Fibroblast of upper back skin (primary cell): ENCODE results near the gene ROR2.

Experiments used
- DNase-seq: peaks from one replicate; pipeline ENCODE4 v3.0.0-alpha.2; 2013

Gene ROR2

GRCh38 chr9:91768507-91768906 is 181.5 kb downstream of the ROR2 start:
- no peak for DNase-seq

DNA sequence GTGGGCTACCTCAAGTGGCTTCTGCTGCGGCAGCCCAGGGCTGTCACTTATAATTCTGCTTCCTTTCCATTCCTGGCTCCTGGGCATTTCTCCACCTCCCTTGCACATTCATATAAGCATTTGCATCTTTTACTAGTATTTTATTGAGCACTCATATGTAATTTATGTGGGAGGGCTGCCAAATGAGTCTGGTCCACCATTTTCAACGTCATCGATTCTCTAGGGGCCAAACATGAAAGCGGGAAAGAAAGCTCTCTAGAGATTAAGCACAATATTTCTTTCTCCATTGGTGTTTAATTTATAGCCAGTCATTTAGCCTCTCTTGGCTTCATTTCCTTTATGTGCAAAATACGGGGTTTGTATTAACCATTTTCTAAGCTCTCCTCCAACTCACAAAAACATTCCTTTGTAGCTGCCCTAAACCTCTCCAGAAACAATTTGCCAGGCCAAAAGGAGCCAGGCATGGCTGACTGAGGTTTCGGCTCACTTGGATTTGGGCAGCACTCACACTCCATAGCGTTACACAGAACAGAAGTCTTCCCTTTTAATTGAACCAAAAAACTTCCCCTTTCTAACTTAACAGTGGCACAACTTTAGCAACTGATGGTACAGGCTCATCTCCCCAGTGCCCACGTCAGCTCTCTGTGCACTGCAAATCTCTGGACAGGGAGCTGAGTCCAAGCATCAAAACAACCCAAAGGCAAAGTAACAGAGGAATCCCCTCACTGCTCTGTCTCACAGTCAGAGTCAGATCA is 183.5 kb downstream of the ROR2 start:
- DNase-seq, result peak; percentile 82

DNA sequence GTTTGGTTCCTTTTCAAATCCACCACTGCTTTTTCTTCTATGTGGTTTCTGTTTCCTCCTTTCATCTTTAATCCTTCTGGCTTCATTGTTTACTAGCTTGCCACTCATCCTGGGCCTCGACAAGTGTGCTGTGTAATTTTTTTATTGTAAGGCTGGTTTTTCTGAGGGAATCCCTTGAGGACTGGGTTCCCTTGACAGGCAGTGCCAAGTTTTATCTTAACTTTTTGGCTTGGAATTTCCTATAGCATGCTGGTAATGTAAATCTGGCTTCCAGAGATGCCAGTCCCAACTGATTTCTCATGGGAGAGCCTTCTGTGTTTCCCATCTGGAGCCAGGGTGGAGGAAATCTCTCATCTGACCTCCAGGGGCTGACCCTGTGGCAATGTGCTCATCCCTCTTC is 184.7 kb downstream of the ROR2 start:
- DNase-seq, result no peak

DNA sequence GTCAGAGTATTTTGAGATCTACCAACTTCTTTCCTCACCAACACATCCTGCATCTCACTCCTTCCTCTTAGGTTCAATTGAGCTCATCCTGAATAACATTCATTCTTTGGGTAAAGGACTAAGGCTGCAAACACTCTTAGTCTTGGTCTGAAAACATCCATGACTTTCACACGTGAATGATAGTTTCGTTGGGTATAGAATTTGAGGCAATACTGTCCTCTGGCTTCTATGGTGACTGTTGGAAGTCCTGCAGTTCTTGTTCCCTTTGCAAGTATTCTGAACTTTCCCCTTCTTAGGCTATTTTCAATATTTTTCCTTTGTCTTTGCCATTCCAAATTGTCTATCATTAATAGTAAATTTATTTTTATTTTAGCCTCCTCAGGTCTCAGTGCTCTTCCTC is 185.4 kb downstream of the ROR2 start:
- DNase-seq, result no peak

DNA sequence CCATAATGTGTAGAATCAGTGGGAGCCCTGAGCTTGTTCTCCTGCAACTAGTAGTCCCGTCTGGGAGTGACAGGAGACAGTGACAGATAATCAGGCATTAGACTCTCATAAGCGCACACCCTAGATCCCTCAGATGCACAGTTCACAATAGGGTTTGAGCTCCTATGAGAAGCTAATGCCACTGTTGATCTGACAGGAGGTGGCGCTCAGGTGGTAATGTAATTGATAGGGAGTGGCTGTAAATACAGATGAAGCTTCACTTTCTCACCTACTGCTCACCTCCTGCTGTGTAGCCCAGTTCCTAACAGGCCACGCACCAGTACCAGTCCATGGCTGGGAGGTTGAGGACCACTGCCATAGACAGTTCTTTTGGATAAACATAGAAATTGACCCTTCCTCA is 188.7 kb downstream of the ROR2 start:
- no peak for DNase-seq

GRCh38 chr9:91760906-91761305 is 189.1 kb downstream of the ROR2 start:
- DNase-seq, result no peak

DNA sequence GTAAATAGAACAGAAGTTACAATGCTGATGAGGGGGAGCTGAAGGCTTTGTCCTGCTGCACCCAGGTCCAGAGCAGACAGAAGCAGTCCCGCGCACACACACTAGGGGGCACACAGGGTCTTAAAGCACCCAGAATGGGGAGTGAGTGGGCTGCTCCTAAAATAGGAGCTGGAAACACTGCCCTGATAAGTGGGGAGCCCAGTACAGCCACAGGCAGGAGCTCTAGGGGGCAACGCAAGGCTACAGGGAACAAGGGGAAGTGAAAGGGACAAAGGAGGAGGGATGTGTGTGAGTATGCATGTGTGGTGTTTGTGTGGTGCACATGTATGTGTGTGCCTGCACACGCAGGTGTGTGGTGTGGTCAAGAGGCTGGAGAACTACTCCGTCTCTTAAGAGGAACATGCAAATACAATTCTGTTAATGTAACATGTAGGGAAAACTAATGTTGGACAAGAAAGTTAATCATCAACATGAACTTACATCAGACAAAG is 191.5 kb downstream of the ROR2 start:
- DNase-seq, result peak; percentile 70

DNA sequence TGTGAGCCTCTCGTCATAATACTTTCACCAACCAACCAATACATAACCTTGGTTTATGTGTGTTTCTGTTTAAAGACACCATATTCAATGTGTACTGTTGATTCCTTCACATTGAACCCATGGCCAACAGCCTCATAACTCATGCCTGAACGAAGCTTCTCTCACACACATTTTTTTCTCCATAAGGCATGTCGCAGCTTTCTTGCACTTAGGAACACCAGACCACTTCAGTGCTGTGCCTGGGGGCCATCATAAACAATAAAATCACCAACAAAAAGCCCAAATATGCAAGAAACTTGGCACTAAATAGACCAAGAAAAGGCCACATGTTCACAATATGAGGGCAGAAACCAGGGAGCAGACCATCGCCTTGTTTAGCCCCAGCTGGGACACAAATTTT is 192.2 kb downstream of the ROR2 start:
- DNase-seq, result no peak

DNA sequence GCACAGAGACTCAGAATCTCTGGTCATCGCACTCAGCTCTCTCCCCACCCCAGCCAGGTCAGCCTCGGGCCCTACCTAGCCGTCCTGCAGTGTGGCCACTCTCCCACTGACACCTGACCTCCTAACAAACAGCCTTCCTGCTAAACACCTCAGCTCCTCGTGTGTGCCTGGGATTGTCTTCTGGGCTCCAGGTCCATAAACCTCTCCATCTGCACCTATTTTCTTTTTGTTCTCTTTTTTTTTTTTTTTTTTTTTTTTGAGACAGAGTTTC is 193.6 kb downstream of the ROR2 start:
- DNase-seq, result no peak

GRCh38 chr9:91755761-91756509 is 194.1 kb downstream of the ROR2 start:
- peak; percentile 35 for DNase-seq

DNA sequence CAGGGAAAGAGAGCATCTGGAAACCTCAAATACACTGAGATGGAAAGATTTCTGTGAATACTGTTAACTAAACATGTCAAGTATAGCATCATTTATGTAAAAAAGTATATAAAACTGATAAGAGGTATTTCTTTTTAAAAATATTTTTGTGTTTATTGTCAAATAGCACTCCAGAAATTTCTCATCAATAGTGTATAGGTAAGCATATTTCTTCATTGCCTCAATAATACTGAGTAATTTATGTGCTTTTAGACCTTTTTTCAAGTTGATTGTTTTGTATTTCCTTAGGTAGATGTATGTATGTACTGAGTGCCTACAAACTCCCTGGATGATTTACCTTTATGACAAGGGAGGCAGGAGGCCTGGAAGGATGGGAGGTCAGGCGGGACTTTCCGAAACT is 196.3 kb downstream of the ROR2 start:
- no peak for DNase-seq

DNA sequence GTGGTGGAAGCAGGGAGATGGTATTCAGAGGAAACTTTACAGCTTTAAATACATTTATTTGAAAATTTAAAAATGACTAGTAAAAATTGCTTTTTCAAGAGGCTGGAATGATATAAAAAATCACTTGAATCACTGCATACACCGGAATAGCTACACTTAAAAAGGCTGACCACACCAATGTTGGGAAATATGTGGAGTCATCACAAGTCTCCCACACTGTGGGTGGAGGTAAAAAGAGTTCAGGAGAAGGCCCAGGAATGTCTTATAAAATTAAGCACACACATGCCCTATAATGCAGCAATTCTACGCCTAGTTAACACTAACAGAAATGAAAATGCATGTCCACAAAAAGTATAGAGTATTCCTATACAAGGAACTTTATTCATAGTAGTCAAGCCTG is 198.1 kb downstream of the ROR2 start:
- peak; percentile 75 for DNase-seq

DNA sequence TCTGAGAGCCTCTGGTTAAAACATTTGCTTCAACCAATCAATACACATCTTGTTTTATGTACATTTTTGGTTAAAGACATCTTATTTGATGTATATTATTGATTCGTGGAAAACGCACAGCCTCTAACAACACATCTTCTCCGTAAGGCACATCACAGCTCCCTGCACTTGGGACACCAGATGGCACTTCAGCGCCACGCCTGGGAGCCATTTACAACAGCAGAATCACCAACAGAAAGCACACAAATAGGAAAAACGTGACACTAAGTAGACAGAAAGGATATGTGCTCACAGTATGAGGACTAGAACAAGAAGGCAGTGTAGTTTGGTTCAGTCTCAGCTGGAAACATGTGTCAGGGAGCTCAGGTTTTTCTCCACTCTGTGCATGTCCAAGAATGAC is 199.7 kb downstream of the ROR2 start:
- DNase-seq, result no peak

DNA sequence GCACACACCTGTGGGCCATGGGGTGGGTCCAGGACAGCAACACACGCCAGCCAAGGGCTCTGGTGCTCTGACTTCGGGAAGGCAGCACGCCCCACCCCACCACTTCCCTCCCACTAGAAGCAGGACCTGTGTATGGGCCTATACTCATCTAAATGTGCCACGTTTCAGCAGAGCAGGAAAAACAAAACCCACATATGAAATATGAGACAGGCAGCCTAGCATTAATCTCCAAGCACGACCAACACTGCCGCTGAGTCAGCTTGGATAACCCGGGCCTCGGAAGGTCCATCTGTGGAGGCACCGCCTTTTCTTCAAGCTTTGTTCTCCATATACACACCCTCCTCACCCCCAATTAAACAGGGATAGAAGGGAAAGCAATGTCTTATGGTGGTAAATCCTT is 203.1 kb downstream of the ROR2 start:
- peak; percentile 80 for DNase-seq

DNA sequence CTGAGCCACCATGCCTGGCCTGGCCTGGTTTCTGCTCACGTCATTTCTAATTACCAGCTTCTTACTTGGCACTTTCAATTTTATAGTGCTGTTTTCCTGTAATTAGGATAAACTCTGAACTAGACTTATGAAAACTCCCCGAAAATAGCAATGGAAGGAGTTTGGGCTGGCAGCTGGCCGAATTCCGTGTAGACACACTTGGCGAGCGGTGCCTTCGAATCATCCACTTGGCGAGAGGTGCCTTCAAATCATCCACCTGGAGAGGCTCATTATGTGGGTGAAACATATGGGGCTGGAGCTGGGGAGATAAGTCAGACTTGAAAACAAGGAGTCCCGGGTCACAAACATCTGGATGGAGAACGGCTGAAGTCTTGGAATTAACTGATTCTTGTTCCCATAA is 203.7 kb downstream of the ROR2 start:
- peak; percentile 14 for DNase-seq

GRCh38 chr9:91744114-91744513 is 205.9 kb downstream of the ROR2 start:
- DNase-seq, result no peak

- DNase-seq, result peak; percentile 64
Measured at GRCh38 chr9:91741522-91741921, 208.5 kb downstream of the ROR2 start.

GRCh38 chr9:91740701-91741100 is 209.3 kb downstream of the ROR2 start:
- DNase-seq, result peak; percentile 73

- DNase-seq, result no peak
Measured at GRCh38 chr9:91736898-91737601, 213.0 kb downstream of the ROR2 start.

- DNase-seq, result no peak
Measured at GRCh38 chr9:91736311-91736710, 213.7 kb downstream of the ROR2 start.

DNA sequence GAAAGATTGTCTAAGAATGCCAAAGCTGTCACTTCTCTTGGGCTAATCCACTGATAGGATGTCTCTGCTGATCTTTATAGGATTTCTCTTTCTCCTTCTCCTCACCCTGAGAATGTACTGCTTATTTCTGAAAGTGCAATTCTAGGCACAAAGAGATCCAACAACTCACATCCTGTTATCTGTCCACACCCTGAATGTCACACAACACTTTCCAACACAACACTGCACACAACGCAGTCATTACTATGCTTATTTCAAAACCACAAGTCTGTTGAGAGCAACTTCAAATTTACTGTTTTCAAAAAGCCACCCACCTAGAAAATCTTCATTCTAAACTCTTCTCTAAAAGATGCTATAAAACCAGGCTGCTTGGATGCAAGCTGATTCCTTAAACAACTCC is 215.0 kb downstream of the ROR2 start:
- DNase-seq, result no peak

DNA sequence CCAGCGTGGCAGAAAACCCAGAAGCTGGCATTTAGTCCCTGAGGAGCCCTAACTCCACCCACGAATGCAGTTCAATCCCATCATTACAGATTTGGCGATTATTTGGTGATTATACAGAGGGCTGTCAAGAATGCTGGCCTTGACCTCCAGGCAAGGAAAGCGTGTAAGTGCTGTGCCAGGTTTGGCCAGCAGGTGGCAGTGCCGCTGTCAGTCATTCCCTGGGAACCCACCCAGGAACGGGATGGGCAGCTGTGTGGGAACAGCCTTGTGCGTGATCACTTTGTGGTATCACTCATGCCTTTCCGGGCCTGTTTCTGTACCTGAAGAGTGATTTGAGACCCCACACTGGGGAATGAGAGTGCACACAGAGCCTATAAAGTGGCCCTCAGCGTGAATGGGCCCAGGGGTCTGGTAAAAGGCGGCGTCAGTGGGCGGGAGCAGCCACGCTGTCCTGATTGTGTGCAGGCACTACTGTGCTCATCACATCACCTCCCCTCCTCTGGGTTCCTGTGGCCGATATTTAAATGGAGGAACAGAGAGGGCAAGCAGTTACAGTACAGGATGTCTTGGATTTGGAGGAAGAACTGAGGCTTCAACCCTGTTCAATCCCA is 215.6 kb downstream of the ROR2 start:
- peak; percentile 51 for DNase-seq

GRCh38 chr9:91733006-91733624 is 216.9 kb downstream of the ROR2 start:
- DNase-seq, result no peak
